ENCODE results near the gene HSPA9. TPM values are rescaled to one million over a fixed set of nuclear protein-coding genes. Genes with fewer than 3 reads are reported as not detected.

The HSPA9 gene
- total and polyA plus RNA-seq, 9 of the 15 experiments (the other 6 are each of a cell fraction or from before 2014, with no cell fraction given) = 195 to 583 (median 514) TPM

DNA sequence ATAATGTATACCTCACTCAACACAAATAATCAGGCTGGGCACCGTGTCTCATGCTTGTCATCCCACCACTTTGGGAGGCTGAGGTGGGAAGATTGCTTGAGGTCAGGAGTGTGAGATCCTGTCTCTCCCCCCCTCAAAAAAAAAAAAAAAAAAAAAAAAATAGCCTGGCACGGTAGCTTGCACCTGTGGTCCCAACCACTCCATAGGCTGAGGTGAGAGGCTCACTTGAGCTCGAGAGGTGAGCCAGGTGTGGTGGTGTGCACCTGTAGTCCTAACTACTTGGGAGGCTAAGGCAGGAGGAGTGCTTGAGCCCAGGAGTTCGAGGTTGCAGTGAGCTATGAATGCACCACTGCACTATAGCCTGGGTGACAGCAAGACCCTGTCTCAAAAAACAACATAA, 22.5 kb downstream of the HSPA9 start (continued):
- no peak for TF ChIP-seq NFYB (IDR thresholded peaks at IDR 0.05; ENCODE audit: extremely low read depth, insufficient read length)
- TF ChIP-seq, protein P1, sequence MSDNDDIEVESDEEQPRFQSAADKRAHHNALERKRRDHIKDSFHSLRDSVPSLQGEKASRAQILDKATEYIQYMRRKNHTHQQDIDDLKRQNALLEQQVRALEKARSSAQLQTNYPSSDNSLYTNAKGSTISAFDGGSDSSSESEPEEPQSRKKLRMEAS (CRISPR knock-in tag; IDR thresholded peaks at IDR 0.05) = no peak
- TF ChIP-seq GABPB1 (CRISPR knock-in tag; IDR thresholded peaks at IDR 0.05) = no peak
- no peak for TF ChIP-seq ZNF586 (CRISPR knock-in tag; conservative IDR thresholded peaks at IDR 0.05)
- no peak for TF ChIP-seq GATA2 (CRISPR knock-in tag; IDR thresholded peaks at IDR 0.05)
- TF ChIP-seq HMGN3 (IDR thresholded peaks at IDR 0.05; ENCODE audit: borderline replicate concordance, extremely low read depth, insufficient read length, low read depth, low read length) = no peak
- 0 out of 2 replicates have a peak, but pooled peaks have one; percentile 8 for TF ChIP-seq POLR2G (IDR thresholded peaks at IDR 0.05; ENCODE audit: low read depth, low read length)
- no peak for TF ChIP-seq TSC22D4 (tag; IDR thresholded peaks at IDR 0.05)
- no peak for TF ChIP-seq ZC3H4 (CRISPR knock-in tag; IDR thresholded peaks at IDR 0.05; ENCODE audit: borderline replicate concordance)

DNA sequence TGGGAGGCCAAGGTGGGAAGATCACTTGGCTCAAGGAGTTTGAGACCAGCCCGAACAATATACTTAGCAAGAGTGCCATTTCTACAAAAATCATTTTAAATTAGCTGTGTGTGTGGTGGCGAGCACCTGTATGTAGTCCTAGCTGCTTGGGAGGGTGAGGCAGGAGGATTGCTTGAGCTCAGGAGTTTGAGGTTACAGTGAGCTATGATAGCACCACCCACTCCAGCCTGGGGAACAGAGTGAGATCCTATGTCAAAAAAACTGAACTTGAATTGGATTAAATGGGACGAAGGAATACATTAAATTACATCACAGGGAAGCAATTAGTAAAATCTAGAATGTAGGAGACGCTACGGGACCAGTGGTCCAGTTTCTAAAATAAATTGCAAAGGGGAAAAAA, 25.8 kb downstream of the HSPA9 start:
- CTCF ChIA-PET (ENCODE audit: low intra/inter-chr PET ratio) = no interaction called here
- Histone ChIP-seq H3K79me2 (ENCODE audit: control insufficient read depth, insufficient read depth, low read length) (peaks cover 52% of the 10 kb centered on the region), H3K9me1 (ENCODE audit: control insufficient read depth, insufficient read depth, low read length) (no peaks in the 10 kb centered on the region), H3K27me3 (ENCODE audit: control insufficient read depth in 2 of 2, insufficient read depth in 2 of 2, low read length in 2 of 2) (no peaks in the 10 kb centered on the region), H2AFZ (ENCODE audit: low read depth, low read length) (no peak overlapping the region), H3K9ac (ENCODE audit: insufficient read depth in 1 of 2, low read depth in 2 of 2, low read length in 2 of 2) (no peak overlapping the region), H3K9me3 (replicated peaks; ENCODE audit: control insufficient read depth, insufficient read depth, low read depth, low read length) (no peaks in the 10 kb centered on the region), H3K36me3 (ENCODE audit: control insufficient read depth, insufficient read depth, low read length) (peaks cover 44% of the 10 kb centered on the region), H3K4me1 (replicated peaks in 1 of 2; ENCODE audit: control insufficient read depth in 2 of 2, insufficient read depth in 2 of 2, low read length in 2 of 2) (peaks cover 7% of the 10 kb centered on the region in 2 experiments; a peak in 3 of 5 replicates), H3K27ac (ENCODE audit: extremely low read depth, low read depth, low read length) (no peak overlapping the region), H4K20me1 (replicated peaks; ENCODE audit: control insufficient read depth, insufficient read depth, low read length) (peaks cover 12% of the 10 kb centered on the region; the same call in 1 of the 2 replicates), H3K4me2 (ENCODE audit: insufficient read depth, low read length) (no peak overlapping the region), H3K4me3 (no peak overlapping the region)
- ATAC-seq (no peak), DNase-seq (ENCODE audit: extremely low read depth in 1 of 4, low spot score in 3 of 4) (no peak), FAIRE-seq (no peak)
- 91% methylated on average over 5 of the region's 5 CpGs for WGBS (ENCODE audit: insufficient coverage, low coverage, missing lambda C conversion rate)
- intact Hi-C loops (cut with micrococcal nuclease) = loop anchor here (2.0 kb wide), 1 partner anchor 45 kb away; no protein-coding TSS in a partner anchor
- in situ Hi-C loops (cut with MboI) = no loop called here
- POLR2A ChIA-PET = interaction anchor here (0.6 to 6.7 kb wide), 3 partner anchors 9 to 14 kb away, joined by 3 to 32 read pairs (median 11); no protein-coding TSS in a partner anchor
- BruUV-seq (replicated peaks) = no TSS peak
- 0 out of 2 replicates have a peak, but pooled peaks have one; percentile 36 for TF ChIP-seq POLR2A (conservative IDR thresholded peaks at IDR 0.05)
- no peak for TF ChIP-seq ZNF408 (CRISPR knock-in tag; IDR thresholded peaks at IDR 0.05; ENCODE audit: low read depth)
- peak; percentile 19; the same call in 1 of the 2 replicates for TF ChIP-seq SUPT5H (IDR thresholded peaks at IDR 0.05)

Measured in K562 (cell line).